Liver (tissue), 9 donors: ENCODE measurements around the gene KAZN. TPM values are rescaled to one million over a fixed set of nuclear protein-coding genes. Genes with fewer than 3 reads are reported as not detected.

Experiments used
- DNase-seq: peaks from one replicate; pipeline ENCODE4 v3.0.0-alpha.2; 2017; ENCODE audit warnings: low spot score
- H3K27ac ChIP-seq, 2 donors: one replicate each; pipeline ENCODE4 v1.7.0; 2013; ENCODE audit warnings: inconsistent platforms in 2 of 2, low read length in 2 of 2, control low read depth in 1 of 2, low read depth in 1 of 2, mild to moderate bottlenecking in 1 of 2
- H3K27me3 ChIP-seq, 4 donors: one replicate each; pipeline versions ENCODE4 v1.6.1 to v1.7.0; 2013; ENCODE audit warnings: low read length in 3 of 4, inconsistent platforms in 1 of 4, mild to moderate bottlenecking in 1 of 4, moderate library complexity in 1 of 4; ENCODE audit not compliant: control insufficient read depth in 4 of 4, insufficient read depth in 4 of 4
- H3K36me3 ChIP-seq, 4 donors: one replicate each; pipeline versions ENCODE4 v1.6.1 to v1.7.0; 2013; ENCODE audit warnings: low read length in 3 of 4, mild to moderate bottlenecking in 3 of 4, low read depth in 1 of 4, moderate library complexity in 1 of 4; ENCODE audit not compliant: control insufficient read depth in 4 of 4, insufficient read depth in 3 of 4
- H3K4me1 ChIP-seq, 4 donors: one replicate each; pipeline versions ENCODE4 v1.6.1 to v1.7.0; 2013; ENCODE audit warnings: low read length in 3 of 4, mild to moderate bottlenecking in 3 of 4, moderate library complexity in 1 of 4; ENCODE audit not compliant: control insufficient read depth in 4 of 4, insufficient read depth in 4 of 4
- H3K4me3 ChIP-seq, 3 donors: one replicate each; pipeline versions ENCODE4 v1.6.1 to v1.7.0; 2013; ENCODE audit warnings: low read length in 3 of 3, control low read depth in 1 of 3, low read depth in 1 of 3, mild to moderate bottlenecking in 1 of 3
- H3K9ac ChIP-seq, 2 donors: one replicate each; pipeline ENCODE4 v1.7.0; 2013; ENCODE audit warnings: low read length in 2 of 2, mild to moderate bottlenecking in 2 of 2, moderate library complexity in 2 of 2, control low read depth in 1 of 2, low read depth in 1 of 2
- H3K9me3 ChIP-seq, 4 donors: one replicate each; pipeline versions ENCODE4 v1.6.1 to v1.7.0; 2013; ENCODE audit warnings: low read length in 3 of 4; ENCODE audit not compliant: control insufficient read depth in 4 of 4
- ATF3 ChIP-seq: IDR thresholded peaks from 2 replicates; pipeline ENCODE4 v1.6.1; 2016; ENCODE audit warnings: antibody characterized with exemption
- FOXA1 ChIP-seq: IDR thresholded peaks from 2 replicates; pipeline ENCODE4 v1.6.1; 2016; ENCODE audit warnings: antibody characterized with exemption
- FOXA2 ChIP-seq: IDR thresholded peaks from 2 replicates; pipeline ENCODE4 v1.6.1; 2016; ENCODE audit warnings: antibody characterized with exemption
- GABPA ChIP-seq, 2 donors: IDR thresholded peaks in 1 of 2; conservative IDR thresholded peaks in 1 of 2; 2 replicates each; pipeline ENCODE4 v1.6.1; 2016; ENCODE audit warnings: antibody characterized with exemption in 2 of 2, mild to moderate bottlenecking in 1 of 2, moderate library complexity in 1 of 2
- HNF4A ChIP-seq, 2 donors: conservative IDR thresholded peaks; 2 replicates each; pipeline ENCODE4 v1.6.1; 2016; ENCODE audit warnings: antibody characterized with exemption in 2 of 2, mild to moderate bottlenecking in 2 of 2
- JUND ChIP-seq, 2 donors: IDR thresholded peaks; 2 replicates each; pipeline ENCODE4 v1.6.1; 2016; ENCODE audit warnings: antibody characterized with exemption in 2 of 2
- MAX ChIP-seq: IDR thresholded peaks from 2 replicates; pipeline ENCODE4 v1.6.1; 2016; ENCODE audit warnings: antibody characterized with exemption
- NR2F2 ChIP-seq: IDR thresholded peaks from 2 replicates; pipeline ENCODE4 v1.6.1; 2016; ENCODE audit warnings: antibody characterized with exemption
- RAD21 ChIP-seq, 2 donors: IDR thresholded peaks; 2 replicates each; pipeline ENCODE4 v1.6.1; 2016; ENCODE audit warnings: antibody characterized with exemption in 2 of 2, mild to moderate bottlenecking in 2 of 2
- RXRA ChIP-seq, 2 donors: IDR thresholded peaks; 2 replicates each; pipeline ENCODE4 v1.6.1; 2017 to 2018; ENCODE audit warnings: antibody characterized with exemption in 2 of 2, mild to moderate bottlenecking in 1 of 2
- SP1 ChIP-seq: IDR thresholded peaks from 2 replicates; pipeline ENCODE4 v1.6.1; 2018; ENCODE audit warnings: antibody characterized with exemption, mild to moderate bottlenecking
- TAF1 ChIP-seq: conservative IDR thresholded peaks from 2 replicates; pipeline ENCODE4 v1.6.1; 2016; ENCODE audit warnings: antibody characterized with exemption, mild to moderate bottlenecking
- YY1 ChIP-seq: IDR thresholded peaks from 2 replicates; pipeline ENCODE4 v1.6.1; 2016; ENCODE audit warnings: antibody characterized with exemption, mild to moderate bottlenecking
- ZBTB33 ChIP-seq: IDR thresholded peaks from 2 replicates; pipeline ENCODE4 v1.6.1; 2016; ENCODE audit warnings: antibody characterized with exemption
- WGBS: extraction: QIAGEN DNeasy Blood & Tissue Kit; methylation state at CpG from one replicate; pipeline ENCODE4 v1.1.7; 2013; 5-methylcytosine and 5-hydroxymethylcytosine counted together
- polyA plus RNA-seq, 2 donors: library from polyadenylated mRNA; stranded (reverse) in 1 of 2; unstranded in 1 of 2; fragments of 200-250 nt in 1 of 2; fragments of >200 nt in 1 of 2; fragmentation: Nextera tagmentation in 1 of 2; extraction: Ambion mirVana in 1 of 2; gene quantifications; one replicate each; pipeline versions ENCODE4 v1.2.1 to v1.2.3, GENCODE V29; 2013 to 2015
- total RNA-seq, 2 donors: library from RNA; depleted of rRNA; stranded (reverse); fragments of >200 nt; gene quantifications; one replicate each; pipeline ENCODE4 v1.2.3, GENCODE V29; 2014
- TF ChIP-seq, protein P1 (sequence below): fragments of 150-350 bp; IDR thresholded peaks from 2 replicates; pipeline ENCODE4 v1.5.1; 2017; ENCODE audit warnings: improper control_type of control experiment, low read depth, low read length; ENCODE audit not compliant: missing input control
- TF ChIP-seq, protein P2 (sequence below): IDR thresholded peaks from 2 replicates; pipeline ENCODE4 v1.6.1; 2016; ENCODE audit warnings: antibody characterized with exemption, mild to moderate bottlenecking
- donor health status: healthy.
- donor health status: healthy.
- donor health status: healthy.
- donor health status: healthy.
- donor health status: healthy.

The KAZN gene
- total and polyA plus RNA-seq, 4 donors: 1.9 to 6.9 (median 2.4) TPM

- H3K9me3 ChIP-seq: peaks cover 0 to 3% (median 0%) of the 10 kb centered on the region in 4 donors
- H3K4me3 ChIP-seq: no peak overlapping the region
- H3K27ac ChIP-seq: no peak overlapping the region
- H3K4me1 ChIP-seq: no peaks in the 10 kb centered on the region
- H3K27me3 ChIP-seq: peaks cover 0 to 4% (median 0%) of the 10 kb centered on the region in 4 donors
- no peak overlapping the region for H3K9ac ChIP-seq
- no peak for DNase-seq
- no peaks in the 10 kb centered on the region for H3K36me3 ChIP-seq
- TF ChIP-seq TAF1 (no peak), ZBTB33 (no peak), HNF4A (conservative IDR thresholded peaks at IDR 0.05) (no peak), YY1 (no peak), GABPA (IDR thresholded peaks at IDR 0.05 in 1 of 2, conservative IDR thresholded peaks at IDR 0.05 in 1 of 2) (no peak), NR2F2 (no peak), ATF3 (no peak), RAD21 (IDR thresholded peaks at IDR 0.05) (no peak), SP1 (no peak), MAX (no peak), FOXA1 (no peak)
- TF ChIP-seq, protein P1, sequence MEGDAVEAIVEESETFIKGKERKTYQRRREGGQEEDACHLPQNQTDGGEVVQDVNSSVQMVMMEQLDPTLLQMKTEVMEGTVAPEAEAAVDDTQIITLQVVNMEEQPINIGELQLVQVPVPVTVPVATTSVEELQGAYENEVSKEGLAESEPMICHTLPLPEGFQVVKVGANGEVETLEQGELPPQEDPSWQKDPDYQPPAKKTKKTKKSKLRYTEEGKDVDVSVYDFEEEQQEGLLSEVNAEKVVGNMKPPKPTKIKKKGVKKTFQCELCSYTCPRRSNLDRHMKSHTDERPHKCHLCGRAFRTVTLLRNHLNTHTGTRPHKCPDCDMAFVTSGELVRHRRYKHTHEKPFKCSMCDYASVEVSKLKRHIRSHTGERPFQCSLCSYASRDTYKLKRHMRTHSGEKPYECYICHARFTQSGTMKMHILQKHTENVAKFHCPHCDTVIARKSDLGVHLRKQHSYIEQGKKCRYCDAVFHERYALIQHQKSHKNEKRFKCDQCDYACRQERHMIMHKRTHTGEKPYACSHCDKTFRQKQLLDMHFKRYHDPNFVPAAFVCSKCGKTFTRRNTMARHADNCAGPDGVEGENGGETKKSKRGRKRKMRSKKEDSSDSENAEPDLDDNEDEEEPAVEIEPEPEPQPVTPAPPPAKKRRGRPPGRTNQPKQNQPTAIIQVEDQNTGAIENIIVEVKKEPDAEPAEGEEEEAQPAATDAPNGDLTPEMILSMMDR: no peak
These were observed 22.5 kb downstream of the KAZN start for GRCh38 chr1:14620941-14621340.

- Histone ChIP-seq H3K4me3 (no peak overlapping the region), H3K27ac (no peak overlapping the region), H3K27me3 (peaks cover 0 to 2% (median 0%) of the 10 kb centered on the region in 4 donors), H3K9ac (no peak overlapping the region), H3K4me1 (no peaks in the 10 kb centered on the region), H3K36me3 (no peaks in the 10 kb centered on the region), H3K9me3 (peaks cover 0 to 3% (median 0%) of the 10 kb centered on the region in 4 donors)
- no peak for TF ChIP-seq GABPA (IDR thresholded peaks at IDR 0.05 in 1 of 2, conservative IDR thresholded peaks at IDR 0.05 in 1 of 2)
- DNase-seq: no peak
- WGBS: 97% methylated on average over 2 of the region's 2 CpGs
These were observed 24.6 kb downstream of the KAZN start for GRCh38 chr1:14623090-14623489.

- Histone ChIP-seq H3K9me3 (no peaks in the 10 kb centered on the region), H3K4me1 (no peaks in the 10 kb centered on the region), H3K9ac (no peak overlapping the region), H3K27ac (no peak overlapping the region), H3K27me3 (peaks cover 0 to 2% (median 0%) of the 10 kb centered on the region in 4 donors), H3K36me3 (no peaks in the 10 kb centered on the region), H3K4me3 (no peak overlapping the region)
- WGBS: 92% methylated on average over 7 of the region's 7 CpGs
- no peak for DNase-seq
- no peak for TF ChIP-seq JUND (IDR thresholded peaks at IDR 0.05)
- no peak for TF ChIP-seq RXRA (IDR thresholded peaks at IDR 0.05)
- TF ChIP-seq TAF1: no peak
- no peak for TF ChIP-seq RAD21 (IDR thresholded peaks at IDR 0.05)
- TF ChIP-seq ATF3: no peak
- no peak for TF ChIP-seq HNF4A (conservative IDR thresholded peaks at IDR 0.05)
- TF ChIP-seq GABPA (IDR thresholded peaks at IDR 0.05 in 1 of 2, conservative IDR thresholded peaks at IDR 0.05 in 1 of 2): no peak
- no peak for TF ChIP-seq FOXA1
- TF ChIP-seq MAX: no peak
- TF ChIP-seq NR2F2: no peak
- TF ChIP-seq FOXA2: no peak
- TF ChIP-seq, protein P2, sequence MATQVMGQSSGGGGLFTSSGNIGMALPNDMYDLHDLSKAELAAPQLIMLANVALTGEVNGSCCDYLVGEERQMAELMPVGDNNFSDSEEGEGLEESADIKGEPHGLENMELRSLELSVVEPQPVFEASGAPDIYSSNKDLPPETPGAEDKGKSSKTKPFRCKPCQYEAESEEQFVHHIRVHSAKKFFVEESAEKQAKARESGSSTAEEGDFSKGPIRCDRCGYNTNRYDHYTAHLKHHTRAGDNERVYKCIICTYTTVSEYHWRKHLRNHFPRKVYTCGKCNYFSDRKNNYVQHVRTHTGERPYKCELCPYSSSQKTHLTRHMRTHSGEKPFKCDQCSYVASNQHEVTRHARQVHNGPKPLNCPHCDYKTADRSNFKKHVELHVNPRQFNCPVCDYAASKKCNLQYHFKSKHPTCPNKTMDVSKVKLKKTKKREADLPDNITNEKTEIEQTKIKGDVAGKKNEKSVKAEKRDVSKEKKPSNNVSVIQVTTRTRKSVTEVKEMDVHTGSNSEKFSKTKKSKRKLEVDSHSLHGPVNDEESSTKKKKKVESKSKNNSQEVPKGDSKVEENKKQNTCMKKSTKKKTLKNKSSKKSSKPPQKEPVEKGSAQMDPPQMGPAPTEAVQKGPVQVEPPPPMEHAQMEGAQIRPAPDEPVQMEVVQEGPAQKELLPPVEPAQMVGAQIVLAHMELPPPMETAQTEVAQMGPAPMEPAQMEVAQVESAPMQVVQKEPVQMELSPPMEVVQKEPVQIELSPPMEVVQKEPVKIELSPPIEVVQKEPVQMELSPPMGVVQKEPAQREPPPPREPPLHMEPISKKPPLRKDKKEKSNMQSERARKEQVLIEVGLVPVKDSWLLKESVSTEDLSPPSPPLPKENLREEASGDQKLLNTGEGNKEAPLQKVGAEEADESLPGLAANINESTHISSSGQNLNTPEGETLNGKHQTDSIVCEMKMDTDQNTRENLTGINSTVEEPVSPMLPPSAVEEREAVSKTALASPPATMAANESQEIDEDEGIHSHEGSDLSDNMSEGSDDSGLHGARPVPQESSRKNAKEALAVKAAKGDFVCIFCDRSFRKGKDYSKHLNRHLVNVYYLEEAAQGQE: no peak
- no peak for TF ChIP-seq ZBTB33
These were observed 26.5 kb downstream of the KAZN start for GRCh38 chr1:14624941-14625340.
